Anterior cingulate cortex (tissue), 58 donors: ENCODE data around the gene PLCH2.

Experiments
- DNase-seq, 58 donors: peaks; one replicate each; lab custom pipeline; 2025; lab: John Stamatoyannopoulos, UW

PLCH2 gene

DNA sequence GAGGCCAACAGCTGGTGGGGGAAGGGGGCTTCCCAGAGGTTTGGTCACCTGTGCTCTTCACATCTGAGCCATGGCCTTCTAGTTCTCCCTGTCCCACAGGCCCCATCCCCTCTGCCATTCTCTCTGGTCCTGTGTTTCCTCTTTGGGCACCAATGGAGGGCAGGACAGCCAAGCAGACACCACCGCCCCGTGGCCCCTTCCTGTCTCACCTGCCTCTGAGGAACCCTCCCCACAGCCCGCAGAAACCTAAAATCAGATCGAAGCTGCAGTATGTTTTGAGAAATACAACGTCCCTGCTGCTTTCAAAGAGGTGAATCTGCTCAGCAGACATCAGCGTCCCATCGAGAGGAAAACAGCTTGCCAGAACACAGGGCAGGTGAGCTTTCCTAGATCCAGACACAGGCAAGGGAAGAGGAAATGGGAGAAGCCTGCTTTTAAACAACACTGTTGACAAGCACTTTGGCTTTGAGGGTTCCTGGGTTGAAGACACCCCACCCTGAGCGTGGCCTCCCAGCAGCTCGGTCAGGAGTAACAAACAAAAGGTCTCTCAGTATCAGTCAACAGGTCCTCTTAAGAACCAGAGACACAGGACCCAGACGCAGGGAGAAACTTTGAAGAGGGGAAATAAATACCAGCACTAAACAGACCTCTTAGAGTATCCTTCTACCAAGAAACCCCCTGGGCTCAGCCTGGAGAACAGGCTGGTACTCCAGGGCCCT, 48.0 kb downstream of the PLCH2 start:
- DNase-seq: no peak

DNA sequence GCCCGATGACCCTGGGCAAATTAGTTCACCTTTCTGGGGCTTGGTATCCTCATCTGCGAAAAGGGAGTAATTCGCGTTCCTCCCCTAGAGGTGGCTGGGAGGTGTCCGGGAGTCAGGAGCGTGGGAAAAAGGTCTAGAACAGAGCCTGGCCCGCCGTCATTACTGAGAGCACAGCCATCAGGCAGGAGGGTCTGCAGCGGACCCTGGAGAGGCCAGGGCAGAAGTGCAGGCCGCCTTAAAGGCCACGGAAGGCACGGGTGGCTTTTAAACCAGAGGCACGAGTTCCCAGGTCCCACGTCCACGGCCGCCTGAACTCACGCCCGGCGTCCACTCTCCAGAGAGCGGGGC, 49.5 kb downstream of the PLCH2 start:
- DNase-seq: no peak

DNA sequence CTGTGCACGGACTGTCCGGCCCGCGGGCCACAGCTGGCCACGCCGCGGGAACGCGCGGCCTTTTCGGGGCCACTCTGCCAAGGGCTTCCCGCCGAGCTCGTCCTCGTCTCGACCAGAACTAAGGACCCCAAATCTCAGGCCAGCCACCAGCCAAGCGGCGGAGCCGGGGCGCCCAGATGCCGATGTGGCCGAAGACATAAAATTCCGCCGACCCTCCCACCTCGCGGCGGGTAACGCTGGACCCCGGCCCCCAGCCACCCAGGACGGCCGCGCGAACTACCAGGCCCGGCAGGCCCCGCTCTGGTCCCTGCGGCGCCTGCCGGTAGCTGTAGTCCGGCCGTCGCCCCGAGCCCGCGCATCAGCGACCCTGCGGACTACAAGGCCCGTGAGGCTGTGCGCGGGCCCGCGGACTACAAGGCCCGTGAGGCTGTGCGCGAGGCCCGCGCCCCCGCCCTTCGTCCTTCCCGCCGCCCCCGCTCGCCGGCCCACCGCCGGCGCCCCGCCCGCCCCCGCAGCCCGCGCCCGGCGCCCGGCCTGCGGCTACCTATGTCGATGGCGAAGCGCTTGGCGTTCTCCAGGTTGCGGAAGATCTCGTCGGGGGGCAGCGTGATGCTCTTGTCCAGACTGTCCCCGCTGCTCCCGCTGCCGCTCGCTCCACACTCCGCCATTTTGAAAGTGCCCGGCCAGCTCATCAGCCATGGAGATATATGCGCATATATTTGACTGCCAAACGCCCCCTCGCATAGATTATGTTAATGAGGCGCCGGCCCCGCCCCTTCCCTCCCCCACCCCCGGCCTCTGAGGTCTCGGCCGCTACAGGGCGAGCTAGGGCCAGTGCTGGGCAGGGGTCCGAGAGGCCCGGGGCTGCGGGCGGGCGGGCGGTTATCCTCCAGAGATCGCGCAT, 50.1 kb downstream of the PLCH2 start, which contains the start of gene PANK4:
Gene PANK4 (minus strand): TSS at position 677 of the 904 bp plus-strand sequence. CDS start 9 bp downstream, at position 668.
- DNase-seq: peak; percentile 58 to 96 (median 90)

DNA sequence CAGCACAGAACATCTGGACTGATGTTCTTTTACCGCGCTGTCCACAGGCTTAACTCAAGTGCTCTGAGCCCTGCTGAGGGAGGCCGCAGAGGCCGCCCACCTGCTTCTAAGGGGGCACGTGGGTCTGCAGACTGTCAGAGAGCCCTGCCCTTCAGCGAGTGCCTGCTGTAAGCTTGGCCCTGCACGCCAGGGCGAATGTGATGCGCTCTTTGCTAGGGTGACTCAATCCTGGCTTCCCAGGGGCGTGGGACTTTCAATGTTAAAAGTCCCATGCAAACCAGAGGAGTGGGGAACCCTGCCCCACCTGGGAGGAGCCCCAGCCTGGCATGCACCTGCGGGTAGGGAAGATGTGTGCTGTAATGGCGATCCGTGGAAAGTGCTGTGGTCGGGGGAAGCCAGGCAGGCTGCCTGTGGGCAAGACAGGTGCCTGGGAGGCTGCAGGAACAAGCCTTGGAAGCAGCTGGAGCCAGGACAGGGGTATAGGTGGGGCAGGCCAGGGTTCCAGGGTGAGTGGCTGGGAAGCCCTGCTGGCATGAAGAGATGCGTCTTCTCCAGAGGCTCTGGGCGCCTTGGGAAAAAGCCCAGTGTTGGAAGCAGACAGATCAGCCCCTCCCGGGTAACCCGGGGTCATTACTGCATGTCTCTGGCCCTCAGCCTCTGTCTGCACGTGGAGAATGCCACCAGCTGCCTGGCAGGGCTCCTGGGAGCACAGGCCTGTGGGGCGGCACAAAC, 50.9 kb downstream of the PLCH2 start:
- peak in 54 of 58 donors; percentile 25 to 89 (median 72) for DNase-seq

DNA sequence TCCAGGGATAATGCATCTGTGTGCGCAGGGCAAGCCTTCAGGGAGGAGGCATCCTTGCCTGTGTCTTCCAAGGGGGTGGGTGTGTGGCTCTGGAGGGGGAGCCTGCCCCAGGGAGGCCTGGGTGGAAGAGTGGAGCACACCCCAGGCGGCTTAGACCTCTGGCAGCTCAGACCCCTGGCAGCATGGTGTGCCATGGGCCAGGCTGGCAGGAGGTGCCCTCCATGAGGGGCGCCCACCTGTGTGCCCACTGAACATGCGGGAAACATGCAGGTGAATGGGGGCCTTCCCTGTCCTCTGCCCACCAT, 51.4 kb downstream of the PLCH2 start:
- peak in 1 of 58 donors; percentile 60 for DNase-seq

DNA sequence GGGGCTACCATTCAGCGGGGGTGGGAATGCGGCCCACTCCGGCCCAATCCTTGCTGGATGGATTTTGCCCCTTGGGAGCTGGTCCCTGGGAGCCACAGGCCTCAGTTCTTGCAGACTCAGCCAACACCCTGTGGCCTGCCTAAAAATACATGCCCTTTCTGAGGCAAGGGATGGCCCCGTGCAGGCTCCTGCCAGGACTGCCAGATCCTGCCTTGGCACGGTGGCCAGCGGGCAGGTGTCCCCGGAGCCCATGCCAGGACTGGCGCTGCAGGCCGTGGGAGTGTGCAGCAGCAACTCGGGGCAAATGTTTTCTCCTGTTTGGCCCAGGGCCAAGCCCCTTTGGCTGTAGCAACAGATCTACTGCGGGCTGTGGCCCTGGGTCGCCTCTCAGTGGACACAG, 51.9 kb downstream of the PLCH2 start:
- DNase-seq: peak in 50 of 58 donors; percentile 10 to 90 (median 60)

DNA sequence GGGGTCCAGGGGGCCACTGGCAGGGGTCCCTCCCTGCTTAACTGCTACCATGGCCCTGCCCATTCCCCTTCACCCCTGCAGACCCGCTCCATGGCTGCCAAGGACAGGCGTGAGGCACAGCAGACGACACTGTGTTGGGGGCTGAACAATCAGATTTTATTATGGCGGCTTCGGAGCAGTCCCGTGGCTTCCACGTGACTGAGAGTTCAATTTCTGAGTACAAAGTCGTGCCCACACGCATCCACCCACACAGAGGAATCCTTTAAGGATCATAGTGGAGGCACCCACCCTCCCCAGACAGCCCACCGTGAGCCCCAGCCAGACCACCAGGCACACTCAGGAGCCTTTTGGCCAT, 52.5 kb downstream of the PLCH2 start:
- DNase-seq: peak in 3 of 58 donors; percentile 27 to 59 (median 49)

DNA sequence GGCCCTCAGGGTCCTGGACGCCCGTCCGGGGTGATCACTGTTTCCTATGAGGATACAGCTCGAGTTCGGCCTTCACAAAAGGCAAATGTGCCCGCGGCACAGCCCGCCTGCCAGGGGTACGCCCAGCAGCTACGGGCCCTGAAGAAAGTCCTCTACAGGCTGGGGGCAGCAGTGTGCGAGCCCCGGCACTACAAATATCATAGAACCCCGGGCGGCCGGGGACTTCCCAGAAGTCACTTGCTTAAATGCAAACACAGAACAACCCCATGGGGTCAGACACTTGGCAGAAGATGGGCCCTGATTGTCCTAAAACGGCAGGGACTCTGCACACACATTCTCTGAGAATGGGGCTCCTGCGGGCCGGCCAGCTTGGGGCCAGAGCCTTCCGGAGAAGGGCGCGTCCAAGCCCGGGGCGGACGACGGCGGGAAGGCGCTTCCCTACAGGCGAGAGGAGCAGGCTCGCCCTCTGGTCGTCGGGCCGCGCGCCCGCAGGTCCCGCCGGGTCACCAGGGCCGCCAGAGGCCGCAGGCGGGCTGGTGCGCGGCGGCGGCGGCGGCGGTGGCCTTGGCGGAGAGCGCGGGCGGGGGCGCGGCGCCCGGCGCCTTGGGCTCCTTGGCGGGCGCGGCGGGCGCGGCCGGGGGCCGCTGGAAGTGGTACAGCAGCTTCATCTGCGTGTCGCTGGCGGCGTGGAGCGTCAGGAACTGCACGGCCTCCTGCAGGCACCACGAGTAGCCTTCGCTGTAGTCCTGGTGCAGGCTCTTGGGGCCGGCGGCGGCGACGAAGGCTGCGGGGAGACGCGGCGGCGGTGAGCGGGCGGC, 53.1 kb downstream of the PLCH2 start:
- DNase-seq: peak in 19 of 58 donors; percentile 5 to 61 (median 40)

DNA sequence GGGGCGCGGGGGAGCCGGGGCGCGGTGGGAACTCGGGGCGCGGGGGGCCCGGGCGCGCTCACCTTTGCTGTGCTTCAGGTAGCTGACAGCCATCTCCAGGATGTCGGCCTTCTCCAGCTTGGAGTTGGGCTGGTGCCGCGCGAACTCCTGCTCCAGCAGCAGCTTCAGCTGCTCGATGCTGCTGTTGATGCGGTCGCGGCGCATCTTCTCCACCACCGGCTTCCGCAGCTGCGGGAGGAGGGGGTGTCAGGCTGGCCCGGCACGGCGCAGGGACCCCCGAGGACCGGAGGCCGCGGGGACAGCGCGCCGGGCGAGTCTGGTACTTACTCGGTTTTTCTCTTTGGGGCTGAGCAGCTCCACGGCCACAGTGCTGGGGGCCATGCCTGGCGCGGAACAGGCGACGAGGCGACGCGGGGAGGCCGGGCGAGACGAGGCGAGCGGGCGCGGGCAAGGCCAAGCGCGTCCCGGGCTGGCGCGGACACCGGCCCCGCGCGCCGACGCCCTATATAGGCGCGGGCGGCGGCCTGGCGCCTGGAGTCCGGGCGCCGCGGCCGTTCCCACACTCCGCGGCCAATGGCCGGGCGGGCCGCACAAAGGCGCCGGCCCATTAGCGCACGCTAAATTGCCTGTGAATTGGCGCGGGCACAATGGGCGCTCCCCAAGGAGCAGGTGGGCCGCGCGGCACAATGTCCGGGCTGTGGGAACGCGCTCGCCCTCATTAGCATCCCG, 53.9 kb downstream of the PLCH2 start, which contains the start of gene HES5:
Gene HES5 (minus strand): TSS at position 480 of the 729 bp plus-strand sequence. CDS start 99 bp downstream, at position 381.
- peak in 47 of 58 donors; percentile 28 to 92 (median 67) for DNase-seq

DNA sequence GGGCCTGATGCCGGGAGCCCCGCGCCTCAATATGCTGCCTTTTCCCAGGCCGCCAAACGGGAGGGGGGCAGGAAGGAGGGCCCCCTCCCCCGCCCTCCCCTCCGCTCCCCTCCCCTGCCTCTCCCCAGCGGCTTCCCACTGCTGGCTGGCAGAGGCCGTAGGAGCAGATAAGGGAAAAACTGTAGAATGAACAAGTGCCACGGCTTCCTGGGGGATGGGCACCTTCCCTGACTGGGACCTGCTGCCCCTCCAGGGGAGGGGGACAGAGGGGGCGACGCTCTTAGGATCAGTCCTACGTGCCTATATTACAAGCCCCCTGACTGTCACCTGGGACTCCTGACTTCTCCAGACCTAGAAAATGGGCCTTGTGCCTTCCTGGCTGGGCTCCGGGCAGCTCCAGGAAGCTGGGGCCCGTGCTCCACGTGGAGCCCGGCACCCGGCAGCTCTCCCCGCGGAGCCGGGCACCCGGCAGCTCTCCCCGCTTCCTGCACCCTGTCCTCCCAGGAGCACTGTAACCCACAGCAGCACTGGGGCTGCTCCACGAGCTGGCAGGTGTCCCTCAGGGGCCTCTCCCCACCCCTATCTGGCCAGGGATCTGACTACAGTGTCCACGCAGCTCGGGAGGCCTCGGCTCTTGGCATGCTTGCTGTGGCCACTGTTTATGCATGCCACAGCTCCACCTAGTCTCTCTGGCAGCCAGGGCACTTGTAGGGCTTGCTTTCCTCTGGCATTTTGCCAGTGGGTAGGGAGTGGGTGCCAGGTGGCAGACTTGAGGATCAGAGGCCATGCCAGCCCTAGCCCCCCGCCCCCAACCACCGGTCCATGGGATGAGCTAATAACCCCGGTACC, 54.6 kb downstream of the PLCH2 start:
- DNase-seq: peak in 46 of 58 donors; percentile 16 to 81 (median 52)

DNA sequence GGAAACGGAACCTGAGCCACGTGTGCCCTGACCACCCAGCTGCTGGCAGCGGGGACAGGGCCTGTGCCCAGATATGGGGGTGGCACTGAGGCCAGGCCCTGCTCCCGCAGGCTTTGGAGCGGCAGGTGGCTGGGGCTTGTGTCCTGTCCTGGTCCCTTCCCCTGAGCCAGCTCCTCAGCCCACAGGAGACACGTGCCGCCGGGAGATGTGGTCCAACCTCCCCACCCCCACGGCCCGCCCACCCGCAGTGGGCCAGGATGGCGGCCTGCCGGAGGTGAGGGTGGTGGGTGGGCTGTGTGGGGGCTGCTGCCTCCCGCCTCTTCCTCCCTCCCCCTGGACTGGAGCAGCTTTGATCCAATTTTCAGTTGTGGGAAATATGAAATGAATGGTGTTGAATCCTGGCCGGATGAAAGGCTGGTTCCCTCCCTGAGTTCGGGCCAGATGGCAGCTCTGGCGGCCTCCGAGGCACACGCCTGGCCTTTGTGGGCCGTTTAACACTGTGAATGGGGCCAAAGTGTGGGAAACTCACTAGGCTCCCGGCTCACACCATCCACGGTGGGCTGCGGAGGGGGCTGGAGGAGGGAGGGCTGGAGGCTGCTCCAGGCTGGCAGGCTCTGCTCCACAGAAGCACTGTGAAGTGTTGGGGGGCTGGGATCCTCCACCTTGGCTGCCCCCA, 56.5 kb downstream of the PLCH2 start:
- peak in 44 of 58 donors; percentile 13 to 89 (median 60) for DNase-seq

DNA sequence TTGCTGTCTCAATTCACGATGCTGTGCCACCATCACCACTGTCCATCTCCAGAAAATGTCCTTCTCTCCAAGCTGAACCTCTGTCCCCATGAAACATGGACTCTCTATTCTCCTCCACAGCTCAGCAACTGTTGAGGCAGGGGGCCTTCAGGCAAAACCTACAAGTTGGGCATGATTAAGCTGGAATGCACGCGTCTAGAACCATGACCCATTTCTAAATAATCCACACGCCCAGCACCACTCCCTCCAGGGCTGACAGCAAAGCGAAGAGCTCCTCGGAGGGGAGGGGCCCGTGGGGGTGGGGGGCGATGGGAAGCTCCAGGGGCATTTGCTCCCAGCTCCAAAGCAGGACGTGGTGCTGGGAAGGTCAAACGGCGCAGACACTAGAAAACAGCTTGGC, 57.3 kb downstream of the PLCH2 start:
- DNase-seq: no peak

DNA sequence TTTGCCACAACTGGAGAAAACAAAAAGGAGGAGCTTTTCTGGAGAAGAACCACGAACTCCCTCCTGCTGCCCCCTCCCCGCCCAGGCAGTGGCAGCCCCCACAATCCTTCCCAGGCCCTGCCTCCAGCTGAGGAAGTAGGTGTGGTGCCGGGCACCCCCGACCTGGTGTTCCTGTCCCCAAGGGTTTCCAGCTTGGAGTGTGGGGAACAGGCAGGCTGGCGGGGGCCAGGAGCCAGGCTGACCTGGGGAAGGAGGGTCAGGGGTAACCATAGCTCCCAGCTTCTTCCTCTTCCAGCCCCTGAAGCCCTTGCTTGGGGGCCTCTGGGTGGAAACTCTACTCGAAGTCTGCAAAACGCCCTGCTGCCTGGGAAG, 58.2 kb downstream of the PLCH2 start:
- DNase-seq: no peak

DNA sequence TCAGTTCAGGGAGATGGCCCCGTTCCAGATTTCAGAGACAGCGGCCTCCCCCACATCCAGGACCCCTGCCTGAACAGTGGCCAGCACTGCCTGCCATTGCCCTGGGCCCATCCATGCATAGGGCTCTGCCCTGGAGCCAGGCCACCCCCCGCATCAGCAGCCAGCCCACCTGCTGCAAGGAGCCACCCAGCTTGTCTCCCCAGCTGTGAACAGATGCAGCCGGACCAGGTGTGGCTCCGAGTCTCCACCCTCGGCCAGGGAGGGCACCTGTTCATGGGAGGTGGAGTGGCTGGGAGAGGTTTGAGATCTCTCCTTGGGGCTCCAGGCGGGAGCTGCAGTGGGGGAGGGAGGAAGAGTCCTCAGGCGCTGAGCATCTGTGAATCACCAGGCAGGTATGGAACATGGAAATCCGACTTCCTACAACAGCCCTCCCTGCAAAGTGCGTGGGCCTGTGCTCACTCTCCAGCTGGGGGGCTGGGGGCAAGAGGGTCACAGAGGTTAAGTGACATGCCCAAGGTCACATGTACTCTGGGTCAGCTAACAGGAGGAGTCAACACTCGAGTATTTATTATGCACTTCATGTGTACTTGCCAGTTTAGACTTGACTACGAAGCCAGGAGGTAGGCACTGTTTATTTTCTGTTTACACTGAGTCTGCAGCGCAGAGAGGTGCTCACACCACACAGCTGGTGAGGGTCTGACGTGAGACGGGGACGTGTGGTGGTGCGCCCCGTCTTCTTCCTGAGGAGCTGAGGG, 58.8 kb downstream of the PLCH2 start:
- no peak for DNase-seq

DNA sequence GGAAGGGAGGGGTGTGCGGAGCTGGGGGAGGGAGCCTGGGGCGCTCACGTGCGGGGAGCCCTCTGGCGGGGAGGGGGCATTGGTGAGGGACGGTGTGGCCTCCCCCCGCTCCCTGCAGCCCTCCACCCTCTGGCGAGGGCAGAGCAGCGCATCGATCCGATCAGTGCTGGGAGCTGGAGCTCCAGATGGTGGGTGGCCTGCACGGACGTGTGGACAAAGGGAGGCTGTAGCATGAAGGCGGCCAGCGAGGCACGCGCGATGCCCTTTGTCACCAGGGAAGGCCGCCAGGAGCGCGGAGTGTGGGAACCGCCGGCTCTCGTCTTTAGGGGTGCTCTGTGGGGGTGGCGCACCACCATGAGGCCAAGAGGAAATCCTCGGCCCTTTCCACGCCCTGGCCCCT, 59.4 kb downstream of the PLCH2 start:
- no peak for DNase-seq

DNA sequence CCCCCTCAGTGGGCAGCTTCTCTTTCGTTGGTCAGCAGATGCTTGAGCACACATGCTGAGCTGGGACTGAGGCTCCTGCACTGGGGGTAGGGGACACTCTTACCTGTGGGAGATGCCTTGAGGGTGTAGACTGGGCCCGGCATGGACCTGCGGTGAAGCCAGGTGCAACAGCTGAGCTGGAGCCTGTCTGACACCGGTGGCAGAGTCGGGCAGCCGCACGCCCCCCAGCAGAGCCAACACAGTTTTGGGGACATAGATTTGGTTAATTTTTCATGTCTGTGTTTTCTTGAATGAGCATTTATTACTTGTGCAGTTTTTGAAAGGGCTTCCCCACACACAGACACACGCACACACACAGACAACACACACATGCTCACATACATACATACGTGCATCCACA, 59.9 kb downstream of the PLCH2 start:
- DNase-seq: no peak

DNA sequence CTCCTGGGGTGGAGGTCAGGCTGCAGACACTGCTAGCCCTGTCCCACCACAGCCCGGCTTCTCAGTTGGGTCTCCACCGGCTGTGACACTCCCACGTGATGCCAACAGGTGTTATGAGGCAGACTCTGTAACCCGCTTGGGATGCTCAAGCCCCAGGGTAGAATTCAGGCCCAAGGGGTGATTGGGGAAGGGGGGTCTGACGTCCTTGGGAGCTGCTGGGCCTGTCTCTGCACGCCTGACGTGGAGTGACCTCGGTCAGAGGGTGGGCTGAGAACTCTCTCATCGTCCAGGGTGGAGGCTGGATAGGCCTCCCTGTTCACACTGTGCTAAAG, 61.7 kb downstream of the PLCH2 start:
- no peak for DNase-seq
